Measurements from ENCODE around the gene GPR62. TPM values are rescaled to one million over a fixed set of nuclear protein-coding genes. Genes with fewer than 3 reads are reported as not detected.

GPR62 gene
- total RNA-seq, 1 experiment from 2014 or later = not detected

GRCh38 chr3:51947215-51947900, 7.8 kb upstream of the GPR62 start:
- peaks cover 5% of the 10 kb centered on the region for H3K36me3 Mint-ChIP-seq (ENCODE audit: insufficient read depth, unreplicated experiment)
- no TSS peak for BruUV-seq (replicated peaks)
- ChIA-PET CTCF (interaction anchor here (0.8 to 1.6 kb wide), 3 partner anchors 26 to 36 kb away, joined by 4 to 9 read pairs (median 6); partner anchors contain the start of genes ABHD14A and ABHD14B), POLR2A (no interaction called here)
- H3K4me1 Mint-ChIP-seq (ENCODE audit: insufficient read depth, unreplicated experiment) = peaks cover 6% of the 10 kb centered on the region
- H3K9me3 Mint-ChIP-seq (ENCODE audit: unreplicated experiment) = no peaks in the 10 kb centered on the region
- H3K4me3 Mint-ChIP-seq (ENCODE audit: unreplicated experiment) = no peak overlapping the region
- DNase-seq (ENCODE audit: unreplicated experiment) = no peak
- TF ChIP-seq CTCF (IDR thresholded peaks at IDR 0.05; ENCODE audit: unreplicated experiment) = no peak
- no peak overlapping the region for H3K27ac Mint-ChIP-seq (ENCODE audit: low read depth, unreplicated experiment)
- intact Hi-C loops (cut with micrococcal nuclease) = no loop called here
- H3K27me3 Mint-ChIP-seq (ENCODE audit: insufficient read depth, unreplicated experiment) = no peaks in the 10 kb centered on the region

- Mint-ChIP-seq H3K4me1 (ENCODE audit: insufficient read depth, unreplicated experiment) (peaks cover 4% of the 10 kb centered on the region), H3K36me3 (ENCODE audit: insufficient read depth, unreplicated experiment) (peaks cover 5% of the 10 kb centered on the region), H3K27ac (ENCODE audit: low read depth, unreplicated experiment) (no peak overlapping the region), H3K9me3 (ENCODE audit: unreplicated experiment) (no peaks in the 10 kb centered on the region), H3K27me3 (ENCODE audit: insufficient read depth, unreplicated experiment) (no peaks in the 10 kb centered on the region), H3K4me3 (ENCODE audit: unreplicated experiment) (no peak overlapping the region)
- ChIA-PET CTCF (interaction anchor here (0.6 to 1.2 kb wide), 4 partner anchors 25 to 130 kb away, joined by 3 to 6 read pairs (median 4); partner anchors contain the start of gene ABHD14B), POLR2A (interaction anchor here (1.2 kb wide), 1 partner anchor 48 kb away, joined by 3 read pairs; the partner anchor contains the start of gene RPL29)
- no peak for TF ChIP-seq CTCF (IDR thresholded peaks at IDR 0.05; ENCODE audit: unreplicated experiment)
- no TSS peak for BruUV-seq (replicated peaks)
- intact Hi-C loops (cut with micrococcal nuclease) = no loop called here
- DNase-seq (ENCODE audit: unreplicated experiment) = no peak
Measured at GRCh38 chr3:51948016-51948580, 7.1 kb upstream of the GPR62 start.

- Mint-ChIP-seq H3K9me3 (ENCODE audit: unreplicated experiment) (no peaks in the 10 kb centered on the region), H3K4me3 (ENCODE audit: unreplicated experiment) (no peak overlapping the region), H3K27ac (ENCODE audit: low read depth, unreplicated experiment) (no peak overlapping the region), H3K36me3 (ENCODE audit: insufficient read depth, unreplicated experiment) (peaks cover 2% of the 10 kb centered on the region), H3K4me1 (ENCODE audit: insufficient read depth, unreplicated experiment) (peaks cover 13% of the 10 kb centered on the region), H3K27me3 (ENCODE audit: insufficient read depth, unreplicated experiment) (no peaks in the 10 kb centered on the region)
- no peak for DNase-seq (ENCODE audit: unreplicated experiment)
- TF ChIP-seq CTCF (IDR thresholded peaks at IDR 0.05; ENCODE audit: unreplicated experiment) = no peak
- POLR2A ChIA-PET = no interaction called here
- BruUV-seq (replicated peaks) = no TSS peak
- intact Hi-C loops (cut with micrococcal nuclease) = no loop called here
- CTCF ChIA-PET = no interaction called here
Measured at GRCh38 chr3:51949121-51949520, 6.1 kb upstream of the GPR62 start.

DNA sequence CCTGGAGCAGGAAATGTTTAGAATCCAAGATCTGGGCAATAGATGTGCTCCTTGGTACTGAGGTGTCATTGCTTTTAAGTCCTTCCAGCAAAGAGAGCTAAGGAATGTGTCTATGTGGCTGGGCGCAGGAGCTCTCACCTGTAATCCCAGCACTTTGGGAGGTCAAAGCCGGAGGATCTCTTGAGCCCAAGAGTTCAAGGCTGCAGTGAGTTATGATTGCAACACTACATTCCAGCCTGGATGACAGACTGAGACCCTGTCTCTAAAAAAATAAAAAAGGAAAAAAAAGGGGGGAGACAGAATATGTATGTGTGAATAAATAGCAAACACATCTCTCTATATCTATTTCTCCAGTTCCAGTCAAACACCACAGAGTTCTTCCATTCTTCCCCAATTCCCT, 4.3 kb upstream of the GPR62 start:
- POLR2A ChIA-PET = interaction anchor here (0.7 to 1.1 kb wide), 3 partner anchors 8 to 140 kb away, joined by 4 to 5 read pairs (median 4); partner anchors contain the start of gene RRP9
- intact Hi-C loops (cut with micrococcal nuclease) = no loop called here
- H3K9me3 Mint-ChIP-seq (ENCODE audit: unreplicated experiment) = no peaks in the 10 kb centered on the region
- H3K4me1 Mint-ChIP-seq (ENCODE audit: insufficient read depth, unreplicated experiment) = peaks cover 14% of the 10 kb centered on the region
- DNase-seq (ENCODE audit: unreplicated experiment) = no peak
- CTCF ChIA-PET = interaction anchor here (0.6 to 2.0 kb wide), 4 partner anchors 9 to 102 kb away, joined by 4 to 6 read pairs (median 4); partner anchors contain the start of genes ABHD14B, PARP3 and RRP9
- BruUV-seq (replicated peaks) = no TSS peak
- TF ChIP-seq CTCF (IDR thresholded peaks at IDR 0.05; ENCODE audit: unreplicated experiment) = no peak
- H3K36me3 Mint-ChIP-seq (ENCODE audit: insufficient read depth, unreplicated experiment) = no peaks in the 10 kb centered on the region
- H3K27me3 Mint-ChIP-seq (ENCODE audit: insufficient read depth, unreplicated experiment) = no peaks in the 10 kb centered on the region
- no peak overlapping the region for H3K27ac Mint-ChIP-seq (ENCODE audit: low read depth, unreplicated experiment)
- H3K4me3 Mint-ChIP-seq (ENCODE audit: unreplicated experiment) = no peak overlapping the region

Measured in MCF 10A (cell line).